H1 (cell line): ENCODE measurements around the gene GREB1L. TPM values are rescaled to one million over a fixed set of nuclear protein-coding genes. Genes with fewer than 3 reads are reported as not detected.

Experiments used
- CTCF ChIA-PET: fragments of 300-600 bp; sonication (Branson Sonifier 250); formaldehyde crosslinking; loops from one replicate; lab custom pipeline; 2021; ENCODE audit not compliant: partially characterized antibody; lab: Charles Lee
- POLR2A ChIA-PET: fragments of 300-600 bp; sonication (Branson Sonifier 250); formaldehyde crosslinking; loops from one replicate; lab custom pipeline; 2021; ENCODE audit warnings: inconsistent platforms; ENCODE audit not compliant: partially characterized antibody; lab: Charles Lee
- DNase-seq, 2 experiments: peaks; one replicate each; pipeline versions ENCODE4 v3.0.0 to v3.0.0-alpha.2; 2010 to 2022; ENCODE audit warnings: low spot score in 2 of 2, low read depth in 1 of 2, mixed read lengths in 1 of 2
- FAIRE-seq: peaks from 2 replicates; lab custom pipeline; 2011; peaks lifted over from hg19 to GRCh38; lab: Jason Lieb, UNC
- H2AFZ ChIP-seq: 2 replicates; pipeline ENCODE4 v1.8.1; 2012; ENCODE audit warnings: low read length, inconsistent platforms
- H2AK5ac ChIP-seq: 2 replicates; pipeline ENCODE4 v1.6.1; 2013; ENCODE audit warnings: low read depth, low read length
- H2BK120ac ChIP-seq: replicated peaks from 2 replicates; pipeline ENCODE3; 2013; ENCODE audit warnings: low read depth, low read length, inconsistent platforms
- H2BK12ac ChIP-seq: 2 replicates; pipeline ENCODE4 v1.6.1; 2013; ENCODE audit warnings: low read depth, low read length
- H2BK15ac ChIP-seq: 2 replicates; pipeline ENCODE4 v1.6.1; 2013; ENCODE audit warnings: low read length
- H2BK20ac ChIP-seq: 2 replicates; pipeline ENCODE4 v1.6.1; 2013; ENCODE audit warnings: low read length
- H2BK5ac ChIP-seq: 2 replicates; pipeline ENCODE4 v1.6.1; 2013; ENCODE audit warnings: low read depth, low read length
- H3K14ac ChIP-seq: 2 replicates; pipeline ENCODE4 v1.6.1; 2013; ENCODE audit warnings: inconsistent platforms; ENCODE audit not compliant: insufficient read length
- H3K18ac ChIP-seq: 2 replicates; pipeline ENCODE4 v1.6.1; 2013; ENCODE audit warnings: low read length; ENCODE audit errors: extremely low read depth
- H3K23ac ChIP-seq: 2 replicates; pipeline ENCODE4 v1.6.1; 2013; ENCODE audit warnings: inconsistent platforms; ENCODE audit not compliant: insufficient read length
- H3K23me2 ChIP-seq: 2 replicates; pipeline ENCODE4 v1.6.1; 2013; ENCODE audit warnings: low read depth, low read length
- H3K27ac ChIP-seq: 2 replicates; pipeline ENCODE4 v1.6.1; 2011; ENCODE audit warnings: low read depth, low read length, inconsistent platforms
- H3K27me3 ChIP-seq, 4 experiments: replicated peaks in 1 of 4; 1 replicate in 1 of 4; 2 replicates in 3 of 4; pipeline versions ENCODE4 v1.6.1 to v1.8.1; 2011 to 2013; ENCODE audit warnings: low read length in 3 of 4, mild to moderate bottlenecking in 3 of 4, inconsistent platforms in 2 of 4, mixed read lengths in 2 of 4, moderate library complexity in 1 of 4; ENCODE audit not compliant: control insufficient read depth in 3 of 4, insufficient read depth in 3 of 4; ENCODE audit errors: extremely low read depth in 1 of 4
- H3K36me3 ChIP-seq, 4 experiments: 2 replicates each; pipeline versions ENCODE4 v1.6.1 to v1.8.1; 2011 to 2013; ENCODE audit warnings: mild to moderate bottlenecking in 4 of 4, low read length in 3 of 4, moderate library complexity in 2 of 4, control low read depth in 1 of 4, inconsistent platforms in 1 of 4; ENCODE audit not compliant: insufficient read depth in 4 of 4, control insufficient read depth in 2 of 4
- H3K4ac ChIP-seq: replicated peaks from 2 replicates; pipeline ENCODE3; 2013; ENCODE audit warnings: low read length, low read depth, mixed read lengths, inconsistent platforms; ENCODE audit not compliant: insufficient read length
- H3K4me1 ChIP-seq, 4 experiments: replicated peaks in 1 of 4; 1 replicate in 1 of 4; 2 replicates in 3 of 4; pipeline versions ENCODE4 v1.6.1 to v1.8.1; 2011 to 2013; ENCODE audit warnings: low read length in 3 of 4, inconsistent platforms in 2 of 4, mixed read lengths in 1 of 4; ENCODE audit not compliant: insufficient read depth in 4 of 4, control insufficient read depth in 3 of 4
- H3K4me2 ChIP-seq, 2 experiments: 2 replicates each; pipeline versions ENCODE4 v1.6.1 to v1.8.1; 2011 to 2013; ENCODE audit warnings: low read depth in 2 of 2, low read length in 2 of 2, control low read depth in 1 of 2, inconsistent platforms in 1 of 2, mild to moderate bottlenecking in 1 of 2; ENCODE audit not compliant: insufficient read depth in 1 of 2
- H3K4me3 ChIP-seq, 4 experiments: fragments of 200-600, 300-600 bp in 1 of 4; sonication (generic), shearing (Covaris generic), sonication (Bioruptor Twin) in 1 of 4; 2 replicates each; pipeline versions ENCODE4 v1.5.1 to v1.8.1; 2011 to 2016; ENCODE audit warnings: low read length in 4 of 4, low read depth in 3 of 4, control low read depth in 2 of 4, inconsistent platforms in 2 of 4, mild to moderate bottlenecking in 2 of 4, mixed read lengths in 1 of 4, moderate library complexity in 1 of 4; ENCODE audit not compliant: insufficient read depth in 2 of 4; ENCODE audit errors: extremely low read depth in 1 of 4
- H3K56ac ChIP-seq: replicated peaks from 2 replicates; pipeline ENCODE3; 2013; ENCODE audit warnings: low read depth, mild to moderate bottlenecking, mixed read lengths, low read length, inconsistent platforms; ENCODE audit not compliant: insufficient read length
- H3K79me1 ChIP-seq: 2 replicates; pipeline ENCODE4 v1.6.1; 2013; ENCODE audit warnings: low read depth, low read length, control low read depth
- H3K79me2 ChIP-seq, 2 experiments: 2 replicates each; pipeline versions ENCODE4 v1.6.1 to v1.8.1; 2012 to 2013; ENCODE audit warnings: low read length in 2 of 2, mild to moderate bottlenecking in 2 of 2, inconsistent platforms in 1 of 2; ENCODE audit not compliant: insufficient read depth in 2 of 2, control insufficient read depth in 1 of 2
- H3K9ac ChIP-seq, 4 experiments: replicated peaks in 1 of 4; 1 replicate in 1 of 4; 2 replicates in 3 of 4; pipeline versions ENCODE4 v1.6.1 to v1.8.1; 2011 to 2013; ENCODE audit warnings: low read depth in 3 of 4, low read length in 3 of 4, control low read depth in 2 of 4, mild to moderate bottlenecking in 2 of 4, moderate library complexity in 2 of 4, inconsistent platforms in 1 of 4; ENCODE audit errors: extremely low read depth in 1 of 4
- H3K9me3 ChIP-seq, 2 experiments: 2 replicates each; pipeline versions ENCODE4 v1.6.1 to v1.8.1; 2012 to 2013; ENCODE audit warnings: mild to moderate bottlenecking in 2 of 2, moderate library complexity in 2 of 2, control low read depth in 1 of 2, inconsistent platforms in 1 of 2, low read depth in 1 of 2, low read length in 1 of 2, mixed read lengths in 1 of 2; ENCODE audit not compliant: insufficient read depth in 2 of 2
- H4K20me1 ChIP-seq, 2 experiments: replicated peaks in 1 of 2; 2 replicates each; pipeline versions ENCODE3 to v1.8.1; 2011 to 2013; ENCODE audit warnings: inconsistent platforms in 2 of 2, low read length in 2 of 2, mild to moderate bottlenecking in 1 of 2; ENCODE audit not compliant: insufficient read depth in 2 of 2, control insufficient read depth in 1 of 2
- H4K5ac ChIP-seq: 2 replicates; pipeline ENCODE4 v1.6.1; 2013; ENCODE audit warnings: low read length, low read depth, mixed read lengths, inconsistent platforms; ENCODE audit not compliant: insufficient read length
- H4K8ac ChIP-seq: 2 replicates; pipeline ENCODE4 v1.8.0; 2013; ENCODE audit warnings: mild to moderate bottlenecking, moderate library complexity, low read length, inconsistent platforms; ENCODE audit not compliant: insufficient read depth; ENCODE audit errors: extremely low read depth
- H4K91ac ChIP-seq: replicated peaks from 2 replicates; pipeline ENCODE3; 2013; ENCODE audit warnings: low read length, mixed read lengths, inconsistent platforms; ENCODE audit not compliant: insufficient read length
- EZH2 ChIP-seq: fragments of 200-600 bp; sonication (generic); IDR thresholded peaks from 2 replicates; pipeline ENCODE4 v1.7.1; 2012; ENCODE audit warnings: low read depth, mild to moderate bottlenecking, moderate library complexity, low read length, inconsistent platforms; ENCODE audit not compliant: severe bottlenecking
- NANOG ChIP-seq: IDR thresholded peaks from 2 replicates; pipeline ENCODE4 v1.6.1; 2011; ENCODE audit warnings: low read length, low read depth, mild to moderate bottlenecking, inconsistent platforms; ENCODE audit not compliant: insufficient read depth, poor library complexity, severe bottlenecking
- RBBP5 ChIP-seq: IDR thresholded peaks from 2 replicates; pipeline ENCODE4 v1.7.1; 2012; ENCODE audit warnings: low read depth, mild to moderate bottlenecking, inconsistent platforms, low read length, moderate library complexity, borderline replicate concordance
- RFX5 ChIP-seq: IDR thresholded peaks from 2 replicates; pipeline ENCODE4 v1.6.1; 2011; ENCODE audit warnings: low read depth, low read length, improper control_type of control experiment, borderline replicate concordance
- RXRA ChIP-seq: IDR thresholded peaks from 2 replicates; pipeline ENCODE4 v1.6.1; 2011; ENCODE audit warnings: low read depth, mild to moderate bottlenecking, low read length, moderate library complexity; ENCODE audit not compliant: insufficient read depth
- SAP30 ChIP-seq: fragments of 300-600 bp; sonication (generic); IDR thresholded peaks from 2 replicates; pipeline ENCODE4 v1.7.1; 2012; ENCODE audit warnings: low read length, moderate library complexity, mild to moderate bottlenecking, inconsistent platforms; ENCODE audit not compliant: insufficient read depth, insufficient replicate concordance
- SIRT6 ChIP-seq: IDR thresholded peaks from one replicate; pipeline ENCODE4 v1.7.1; 2012; ENCODE audit warnings: low read length, inconsistent platforms
- TBP ChIP-seq: IDR thresholded peaks from 2 replicates; pipeline ENCODE4 v1.6.1; 2011; ENCODE audit warnings: low read depth, low read length, improper control_type of control experiment
- WGBS, 2 experiments: shearing (Covaris generic) in 1 of 2; methylation state at CpG; one replicate each; pipeline versions ENCODE4 v1.1.6 to v1.1.7; 2013 to 2015; ENCODE audit warnings: low lambda C conversion rate in 2 of 2, mixed read lengths in 2 of 2, inconsistent platforms in 1 of 2, low coverage in 1 of 2, missing lambda C conversion rate in 1 of 2; ENCODE audit not compliant: insufficient replicate concordance in 2 of 2, insufficient coverage in 1 of 2, insufficient read length in 1 of 2; ENCODE audit errors: extremely low coverage in 1 of 2, missing lambda C conversion rate in 1 of 2; 5-methylcytosine and 5-hydroxymethylcytosine counted together
- polyA plus RNA-seq, 7 experiments: library from polyadenylated mRNA; depleted of rRNA in 3 of 7; stranded (reverse) in 5 of 7; unstranded in 2 of 7; fragments of >200 nt in 5 of 7; fragments of 200-250 nt in 2 of 7; gene quantifications; 1 replicate in 5 of 7; 2 replicates in 1 of 7; 4 replicates in 1 of 7; pipeline versions ENCODE4 v1.2.1 to v1.2.3, GENCODE V29; 2011 to 2013; ENCODE audit warnings: missing spikeins in 2 of 7, mixed read lengths in 2 of 7
- total RNA-seq: library from RNA; stranded (reverse); fragmentation: NEBNext Ultra II Directional; extraction: Animal tissue kit (Norgen Biotek cat#: 25700); gene quantifications from 2 replicates; pipeline ENCODE4 v1.2.1, GENCODE V29; 2021
- TF ChIP-seq, protein P1 (sequence below), 3 experiments: IDR thresholded peaks; 1 replicate in 2 of 3; 2 replicates in 1 of 3; pipeline versions ENCODE4 v1.5.1 to v1.6.1; 2011; ENCODE audit warnings: low read length in 3 of 3, mild to moderate bottlenecking in 3 of 3, inconsistent platforms in 2 of 3, low read depth in 1 of 3, moderate library complexity in 1 of 3; ENCODE audit not compliant: insufficient read depth in 1 of 3; ENCODE audit errors: control extremely low read depth in 1 of 3
- TF ChIP-seq, protein P2 (sequence below): IDR thresholded peaks from 2 replicates; pipeline ENCODE4 v1.6.1; 2011; ENCODE audit warnings: low read depth, mild to moderate bottlenecking, low read length; ENCODE audit not compliant: insufficient read depth

The GREB1L gene
- total and polyA plus RNA-seq, 2 of the 8 experiments (the other 6 are each of a cell fraction or from before 2014, with no cell fraction given): 0.34 to 1.6 TPM

DNA sequence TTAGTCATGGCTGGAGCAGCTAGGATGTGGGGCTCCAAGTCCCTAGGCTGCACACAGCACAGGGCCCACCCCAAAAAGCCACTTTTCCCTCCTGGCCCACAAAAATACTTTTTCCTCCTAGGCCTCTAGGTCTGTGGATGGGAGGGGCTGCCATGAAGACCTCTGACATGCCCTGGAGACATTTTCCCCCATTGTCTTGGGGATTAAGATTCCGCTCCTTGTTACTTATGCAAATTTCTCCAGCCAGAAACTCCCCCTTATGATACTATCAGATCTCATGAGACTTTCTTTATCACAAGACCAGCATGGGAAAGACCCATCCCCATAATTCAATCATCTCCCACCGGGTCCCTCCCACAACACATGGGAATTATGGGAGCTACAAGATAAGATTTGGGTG is 232.6 kb downstream of the GREB1L start:
- POLR2A ChIA-PET: no interaction called here
- H3K56ac ChIP-seq: no peak overlapping the region
- no peak overlapping the region for H2AK5ac ChIP-seq
- H3K23me2 ChIP-seq: no peaks in the 10 kb centered on the region
- H3K9ac ChIP-seq: no peak overlapping the region
- no peaks in the 10 kb centered on the region for H3K79me2 ChIP-seq
- H2BK5ac ChIP-seq: no peak overlapping the region
- no peak overlapping the region for H3K4me2 ChIP-seq
- 88% methylated on average over 2 of the region's 2 CpGs; no CpG with 5 or more reads in 1 of the 2 experiments for WGBS, 2 experiments
- H3K9me3 ChIP-seq: no peaks in the 10 kb centered on the region
- H3K4me1 ChIP-seq: no peaks in the 10 kb centered on the region
- H2BK120ac ChIP-seq: no peak overlapping the region
- no peaks in the 10 kb centered on the region for H3K79me1 ChIP-seq
- no peak overlapping the region for H3K27ac ChIP-seq
- H3K4me3 ChIP-seq: no peak overlapping the region
- FAIRE-seq: no peak
- H4K20me1 ChIP-seq: no peaks in the 10 kb centered on the region
- DNase-seq: no peak
- H3K14ac ChIP-seq: no peak overlapping the region
- H2BK20ac ChIP-seq: no peak overlapping the region
- H3K36me3 ChIP-seq: peaks cover 0 to 4% (median 0%) of the 10 kb centered on the region in 4 experiments; a peak in 3 of 8 replicates
- H3K4ac ChIP-seq: no peak overlapping the region
- no peak overlapping the region for H3K23ac ChIP-seq
- H2AFZ ChIP-seq: no peak overlapping the region
- no peak overlapping the region; the same call in 1 of the 2 replicates for H4K8ac ChIP-seq
- no peaks in the 10 kb centered on the region for H3K27me3 ChIP-seq
- CTCF ChIA-PET: interaction anchor here (0.6 to 1.0 kb wide), 2 partner anchors 14 to 41 kb away, joined by 3 to 5 read pairs; no protein-coding TSS in a partner anchor
- no peak overlapping the region for H2BK15ac ChIP-seq
- H3K18ac ChIP-seq: no peak overlapping the region
- no peak overlapping the region for H2BK12ac ChIP-seq
- no peak overlapping the region for H4K91ac ChIP-seq
- no peak overlapping the region for H4K5ac ChIP-seq
- TF ChIP-seq RBBP5 (no peak), NANOG (no peak), RFX5 (no peak), RXRA (no peak), TBP (no peak), EZH2 (no peak), SIRT6 (no peak), SAP30 (no peak)
- TF ChIP-seq, protein P1, sequence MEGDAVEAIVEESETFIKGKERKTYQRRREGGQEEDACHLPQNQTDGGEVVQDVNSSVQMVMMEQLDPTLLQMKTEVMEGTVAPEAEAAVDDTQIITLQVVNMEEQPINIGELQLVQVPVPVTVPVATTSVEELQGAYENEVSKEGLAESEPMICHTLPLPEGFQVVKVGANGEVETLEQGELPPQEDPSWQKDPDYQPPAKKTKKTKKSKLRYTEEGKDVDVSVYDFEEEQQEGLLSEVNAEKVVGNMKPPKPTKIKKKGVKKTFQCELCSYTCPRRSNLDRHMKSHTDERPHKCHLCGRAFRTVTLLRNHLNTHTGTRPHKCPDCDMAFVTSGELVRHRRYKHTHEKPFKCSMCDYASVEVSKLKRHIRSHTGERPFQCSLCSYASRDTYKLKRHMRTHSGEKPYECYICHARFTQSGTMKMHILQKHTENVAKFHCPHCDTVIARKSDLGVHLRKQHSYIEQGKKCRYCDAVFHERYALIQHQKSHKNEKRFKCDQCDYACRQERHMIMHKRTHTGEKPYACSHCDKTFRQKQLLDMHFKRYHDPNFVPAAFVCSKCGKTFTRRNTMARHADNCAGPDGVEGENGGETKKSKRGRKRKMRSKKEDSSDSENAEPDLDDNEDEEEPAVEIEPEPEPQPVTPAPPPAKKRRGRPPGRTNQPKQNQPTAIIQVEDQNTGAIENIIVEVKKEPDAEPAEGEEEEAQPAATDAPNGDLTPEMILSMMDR (IDR thresholded peaks at IDR 0.05; ENCODE audit: control extremely low read depth in 1 of 3, insufficient read depth in 1 of 3, low read depth in 1 of 3, low read length in 3 of 3): no peak
- TF ChIP-seq, protein P2, sequence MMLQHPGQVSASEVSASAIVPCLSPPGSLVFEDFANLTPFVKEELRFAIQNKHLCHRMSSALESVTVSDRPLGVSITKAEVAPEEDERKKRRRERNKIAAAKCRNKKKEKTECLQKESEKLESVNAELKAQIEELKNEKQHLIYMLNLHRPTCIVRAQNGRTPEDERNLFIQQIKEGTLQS: no peak
